C4-2B (cell line): ENCODE results near the gene TRHDE.

ENCODE experiments used
- ZFX ChIP-seq: fragments of 450-650 bp; IDR thresholded peaks from 2 replicates; pipeline ENCODE4 v1.6.1; 2017
- TF ChIP-seq, protein P1 (sequence below): fragments of 450-650 bp; conservative IDR thresholded peaks from 2 replicates; pipeline ENCODE4 v1.5.1; 2017; ENCODE audit warnings: mild to moderate bottlenecking

- TF ChIP-seq, protein P1, sequence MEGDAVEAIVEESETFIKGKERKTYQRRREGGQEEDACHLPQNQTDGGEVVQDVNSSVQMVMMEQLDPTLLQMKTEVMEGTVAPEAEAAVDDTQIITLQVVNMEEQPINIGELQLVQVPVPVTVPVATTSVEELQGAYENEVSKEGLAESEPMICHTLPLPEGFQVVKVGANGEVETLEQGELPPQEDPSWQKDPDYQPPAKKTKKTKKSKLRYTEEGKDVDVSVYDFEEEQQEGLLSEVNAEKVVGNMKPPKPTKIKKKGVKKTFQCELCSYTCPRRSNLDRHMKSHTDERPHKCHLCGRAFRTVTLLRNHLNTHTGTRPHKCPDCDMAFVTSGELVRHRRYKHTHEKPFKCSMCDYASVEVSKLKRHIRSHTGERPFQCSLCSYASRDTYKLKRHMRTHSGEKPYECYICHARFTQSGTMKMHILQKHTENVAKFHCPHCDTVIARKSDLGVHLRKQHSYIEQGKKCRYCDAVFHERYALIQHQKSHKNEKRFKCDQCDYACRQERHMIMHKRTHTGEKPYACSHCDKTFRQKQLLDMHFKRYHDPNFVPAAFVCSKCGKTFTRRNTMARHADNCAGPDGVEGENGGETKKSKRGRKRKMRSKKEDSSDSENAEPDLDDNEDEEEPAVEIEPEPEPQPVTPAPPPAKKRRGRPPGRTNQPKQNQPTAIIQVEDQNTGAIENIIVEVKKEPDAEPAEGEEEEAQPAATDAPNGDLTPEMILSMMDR: no peak
- no peak for TF ChIP-seq ZFX
Measured at GRCh38 chr12:72311946-72312345, 39.8 kb downstream of the TRHDE start.
